Caco-2 (cell line): ENCODE data around the gene MAP1B. TPM values are rescaled to one million over a fixed set of nuclear protein-coding genes. Genes with fewer than 3 reads are reported as not detected.

Experiments used
- BruUV-seq: library from RNA; stranded (reverse); fragments of 400-500 nt; replicated peaks from 2 replicates; lab custom pipeline; 2021; lab: Mats Ljungman, UMichigan
- CTCF ChIA-PET: fragments of 300-600 bp; sonication (Branson Sonifier 250); formaldehyde crosslinking; loops from one replicate; lab custom pipeline; 2022; ENCODE audit warnings: antibody characterized with exemption; lab: Charles Lee
- POLR2A ChIA-PET: fragments of 300-600 bp; sonication (Branson Sonifier 250); formaldehyde crosslinking; loops from one replicate; lab custom pipeline; 2022; ENCODE audit warnings: antibody characterized with exemption; lab: Charles Lee
- DNase-seq, 2 experiments: peaks; one replicate each; pipeline versions ENCODE4 v3.0.0 to v3.0.0-alpha.2; 2020 to 2022
- H3K27me3 ChIP-seq: replicated peaks from 2 replicates; pipeline ENCODE4 v1.6.0; 2011; ENCODE audit warnings: low read length; ENCODE audit not compliant: control insufficient read depth, insufficient read depth
- H3K36me3 ChIP-seq: 2 replicates; pipeline ENCODE4 v1.5.1; 2011; ENCODE audit warnings: low read length; ENCODE audit not compliant: control insufficient read depth, insufficient read depth
- H3K4me1 ChIP-seq: fragments of 250-450 bp; sonication (Bioruptor Pico); 2 replicates; pipeline ENCODE4 v1.5.1; 2020; ENCODE audit warnings: mild to moderate bottlenecking
- H3K4me3 ChIP-seq: 2 replicates; pipeline ENCODE4 v1.5.1; 2011; ENCODE audit warnings: low read depth, mild to moderate bottlenecking, control low read depth, low read length
- H3K9me3 ChIP-seq: fragments of 250-450 bp; sonication (Bioruptor Pico); 2 replicates; pipeline ENCODE4 v1.5.1; 2020; ENCODE audit warnings: mild to moderate bottlenecking, moderate library complexity
- H3K27ac Mint-ChIP-seq: one replicate; pipeline ENCODE4 v1.8.0; 2022; ENCODE audit warnings: mixed read lengths; ENCODE audit not compliant: unreplicated experiment
- H3K27me3 Mint-ChIP-seq: one replicate; pipeline ENCODE4 v1.8.0; 2022; ENCODE audit warnings: mixed read lengths; ENCODE audit not compliant: insufficient read depth, unreplicated experiment
- H3K36me3 Mint-ChIP-seq: one replicate; pipeline ENCODE4 v1.8.0; 2022; ENCODE audit warnings: mild to moderate bottlenecking, mixed read lengths; ENCODE audit not compliant: insufficient read depth, unreplicated experiment
- H3K4me1 Mint-ChIP-seq: one replicate; pipeline ENCODE4 v1.8.0; 2022; ENCODE audit warnings: low read depth, mixed read lengths; ENCODE audit not compliant: unreplicated experiment
- H3K4me3 Mint-ChIP-seq: one replicate; pipeline ENCODE4 v1.8.0; 2022; ENCODE audit warnings: mild to moderate bottlenecking, moderate library complexity, mixed read lengths; ENCODE audit not compliant: unreplicated experiment
- H3K9me3 Mint-ChIP-seq: one replicate; pipeline ENCODE4 v1.8.0; 2022; ENCODE audit warnings: mixed read lengths; ENCODE audit not compliant: unreplicated experiment
- intact Hi-C: fragments of 100-400 bp; cut with micrococcal nuclease; formaldehyde crosslinking; loops from one replicate; pipeline ENCODE4 v1.10.0; 2022; ENCODE audit not compliant: unreplicated experiment
- total RNA-seq: library from RNA; stranded (reverse); gene quantifications from 2 replicates; pipeline ENCODE4 v1.2.3, GENCODE V29; 2022
- TF ChIP-seq, protein P1 (sequence below), 2 experiments: fragments of 200-600 bp in 1 of 2; IDR thresholded peaks; 1 replicate in 1 of 2; 2 replicates in 1 of 2; pipeline versions ENCODE4 v1.5.1 to v1.8.0; 2011 to 2022; ENCODE audit warnings: antibody characterized with exemption in 1 of 2, control low read depth in 1 of 2, inconsistent platforms in 1 of 2, low read depth in 1 of 2, low read length in 1 of 2, mild to moderate bottlenecking in 1 of 2, moderate library complexity in 1 of 2; ENCODE audit not compliant: insufficient read depth in 1 of 2, severe bottlenecking in 1 of 2, unreplicated experiment in 1 of 2

MAP1B gene
- total RNA-seq, 1 experiment from 2014 or later, result 0.66 TPM

DNA sequence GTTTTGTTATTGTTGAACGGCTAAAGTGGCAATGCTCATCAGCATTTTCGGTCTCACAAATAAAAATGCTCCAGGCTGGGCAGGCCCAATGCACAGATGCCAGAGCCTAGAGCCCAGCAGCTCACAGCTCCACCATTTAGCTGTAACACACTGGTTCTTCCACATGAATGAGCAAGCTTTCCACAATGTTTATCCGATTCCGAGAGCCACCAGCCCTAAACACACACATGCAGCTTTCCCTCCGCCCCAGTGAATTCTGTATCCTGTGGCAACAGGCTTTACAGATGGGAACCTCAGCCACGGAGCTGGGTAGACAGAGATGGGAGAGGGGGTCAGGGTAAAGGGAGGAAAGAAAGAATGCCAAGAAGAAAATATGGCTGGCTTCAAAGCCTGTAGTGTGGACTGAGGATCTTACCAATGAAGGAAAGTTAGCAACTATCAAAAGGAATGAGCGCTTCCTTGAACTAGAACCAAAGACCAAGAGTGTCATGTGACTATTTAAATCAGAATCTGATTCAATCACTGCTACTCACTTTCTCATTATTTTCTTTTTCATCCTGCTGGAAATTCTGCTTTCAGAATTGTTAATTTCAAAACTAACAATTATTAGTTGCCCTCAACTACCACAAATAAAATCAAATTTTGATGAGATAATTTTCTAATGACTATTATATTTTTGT, 135.7 kb downstream of the MAP1B start:
- Mint-ChIP-seq H3K27me3 (no peaks in the 10 kb centered on the region), H3K36me3 (peaks cover 5% of the 10 kb centered on the region), H3K9me3 (no peaks in the 10 kb centered on the region), H3K4me3 (no peak overlapping the region), H3K27ac (no peak overlapping the region), H3K4me1 (peaks cover 11% of the 10 kb centered on the region)
- ChIA-PET POLR2A (no interaction called here), CTCF (no interaction called here)
- H3K9me3 ChIP-seq, result no peaks in the 10 kb centered on the region
- no TSS peak for BruUV-seq
- TF ChIP-seq, protein P1, sequence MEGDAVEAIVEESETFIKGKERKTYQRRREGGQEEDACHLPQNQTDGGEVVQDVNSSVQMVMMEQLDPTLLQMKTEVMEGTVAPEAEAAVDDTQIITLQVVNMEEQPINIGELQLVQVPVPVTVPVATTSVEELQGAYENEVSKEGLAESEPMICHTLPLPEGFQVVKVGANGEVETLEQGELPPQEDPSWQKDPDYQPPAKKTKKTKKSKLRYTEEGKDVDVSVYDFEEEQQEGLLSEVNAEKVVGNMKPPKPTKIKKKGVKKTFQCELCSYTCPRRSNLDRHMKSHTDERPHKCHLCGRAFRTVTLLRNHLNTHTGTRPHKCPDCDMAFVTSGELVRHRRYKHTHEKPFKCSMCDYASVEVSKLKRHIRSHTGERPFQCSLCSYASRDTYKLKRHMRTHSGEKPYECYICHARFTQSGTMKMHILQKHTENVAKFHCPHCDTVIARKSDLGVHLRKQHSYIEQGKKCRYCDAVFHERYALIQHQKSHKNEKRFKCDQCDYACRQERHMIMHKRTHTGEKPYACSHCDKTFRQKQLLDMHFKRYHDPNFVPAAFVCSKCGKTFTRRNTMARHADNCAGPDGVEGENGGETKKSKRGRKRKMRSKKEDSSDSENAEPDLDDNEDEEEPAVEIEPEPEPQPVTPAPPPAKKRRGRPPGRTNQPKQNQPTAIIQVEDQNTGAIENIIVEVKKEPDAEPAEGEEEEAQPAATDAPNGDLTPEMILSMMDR (IDR thresholded peaks at IDR 0.05; ENCODE audit: insufficient read depth in 1 of 2, low read depth in 1 of 2, low read length in 1 of 2, severe bottlenecking in 1 of 2, unreplicated experiment in 1 of 2), result no peak
- no peaks in the 10 kb centered on the region for H3K4me1 ChIP-seq
- H3K27me3 ChIP-seq, result no peaks in the 10 kb centered on the region
- no peak overlapping the region for H3K4me3 ChIP-seq
- H3K36me3 ChIP-seq, result no peaks in the 10 kb centered on the region
- no peak for DNase-seq
- intact Hi-C loops, result no loop called here

DNA sequence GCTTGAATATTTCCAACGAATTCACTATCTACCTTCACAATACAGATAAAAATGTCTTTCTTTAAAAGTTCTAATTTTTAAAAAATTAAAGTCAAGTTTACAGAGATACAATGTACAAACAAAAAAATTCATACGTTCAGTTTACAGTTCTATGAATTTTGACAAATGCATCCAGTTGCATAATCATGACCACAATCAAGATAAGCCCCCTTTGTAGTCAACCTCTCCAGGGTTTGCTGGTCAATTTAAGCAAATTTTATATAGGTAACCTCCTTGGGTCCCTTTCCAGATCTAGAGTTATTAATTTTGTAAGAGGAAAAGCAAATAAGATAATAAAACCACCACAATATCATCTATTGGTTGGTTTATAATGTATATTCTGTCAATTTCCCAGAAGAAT, 136.4 kb downstream of the MAP1B start:
- no peaks in the 10 kb centered on the region for H3K9me3 Mint-ChIP-seq
- no peaks in the 10 kb centered on the region for H3K27me3 Mint-ChIP-seq
- no TSS peak for BruUV-seq
- no peaks in the 10 kb centered on the region for H3K27me3 ChIP-seq
- H3K4me3 Mint-ChIP-seq, result no peak overlapping the region
- no peak for DNase-seq
- intact Hi-C loops, result no loop called here
- H3K9me3 ChIP-seq, result no peaks in the 10 kb centered on the region
- no peak overlapping the region for H3K4me3 ChIP-seq
- H3K27ac Mint-ChIP-seq, result no peak overlapping the region
- no peaks in the 10 kb centered on the region for H3K36me3 ChIP-seq
- H3K4me1 ChIP-seq, result no peaks in the 10 kb centered on the region
- TF ChIP-seq, protein P1 (IDR thresholded peaks at IDR 0.05; ENCODE audit: insufficient read depth in 1 of 2, low read depth in 1 of 2, low read length in 1 of 2, severe bottlenecking in 1 of 2, unreplicated experiment in 1 of 2), result no peak
- ChIA-PET POLR2A (no interaction called here), CTCF (no interaction called here)
- H3K4me1 Mint-ChIP-seq, result peaks cover 11% of the 10 kb centered on the region
- peaks cover 5% of the 10 kb centered on the region for H3K36me3 Mint-ChIP-seq

DNA sequence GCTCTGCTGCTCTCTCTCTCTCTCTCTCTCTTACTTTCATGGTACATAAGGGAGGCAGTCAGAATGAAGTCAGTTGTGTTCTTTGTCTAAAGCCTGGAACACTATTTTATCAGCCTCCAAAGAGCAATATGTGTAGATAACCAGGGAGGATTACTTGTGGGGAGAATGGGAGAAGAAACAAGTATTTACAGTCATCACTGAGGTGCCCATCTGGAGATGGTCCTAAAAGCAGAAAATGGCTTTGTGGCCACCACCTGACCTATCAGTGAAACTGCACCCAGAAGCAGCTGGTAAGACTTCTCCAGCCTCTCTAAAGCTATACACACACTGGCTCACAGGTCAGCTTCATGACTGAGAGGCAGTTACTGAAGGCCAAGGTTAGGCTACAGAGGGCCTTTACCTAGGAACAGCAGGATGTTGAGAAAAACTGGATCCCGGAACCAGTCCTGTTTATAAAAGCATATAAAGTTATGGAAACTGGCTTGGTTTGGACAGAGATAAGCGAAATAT, 137.6 kb downstream of the MAP1B start:
- ChIA-PET POLR2A (no interaction called here), CTCF (interaction anchor here (0.6 to 1.0 kb wide), 5 partner anchors 15 to 462 kb away, joined by 3 read pairs; no protein-coding TSS in a partner anchor)
- no peaks in the 10 kb centered on the region for H3K9me3 Mint-ChIP-seq
- Histone ChIP-seq H3K4me3 (no peak overlapping the region), H3K4me1 (no peaks in the 10 kb centered on the region), H3K36me3 (no peaks in the 10 kb centered on the region), H3K9me3 (no peaks in the 10 kb centered on the region), H3K27me3 (no peaks in the 10 kb centered on the region)
- DNase-seq, result peak; percentile 19 to 41
- no peak overlapping the region for H3K27ac Mint-ChIP-seq
- no TSS peak for BruUV-seq
- no peaks in the 10 kb centered on the region for H3K27me3 Mint-ChIP-seq
- H3K4me1 Mint-ChIP-seq, result peaks cover 11% of the 10 kb centered on the region
- H3K36me3 Mint-ChIP-seq, result peaks cover 9% of the 10 kb centered on the region
- TF ChIP-seq, protein P1 (IDR thresholded peaks at IDR 0.05; ENCODE audit: insufficient read depth in 1 of 2, low read depth in 1 of 2, low read length in 1 of 2, severe bottlenecking in 1 of 2, unreplicated experiment in 1 of 2), result peak; percentile 36 to 39
- no peak overlapping the region for H3K4me3 Mint-ChIP-seq
- intact Hi-C loops, result loop anchor here (5.0 kb wide), 1 partner anchor 108 kb away; no protein-coding TSS in a partner anchor
